Ishikawa (cell line): Measurements from ENCODE around the gene LEMD1.

Experiments
- CEBPB ChIP-seq: IDR thresholded peaks from 2 replicates; pipeline ENCODE4 v1.6.1; 2012
- CREB1 ChIP-seq: IDR thresholded peaks from 2 replicates; pipeline ENCODE4 v1.6.1; 2012; ENCODE audit warnings: low read depth
- EGR1 ChIP-seq: IDR thresholded peaks from 2 replicates; pipeline ENCODE4 v1.6.1; 2012
- EP300 ChIP-seq: IDR thresholded peaks from 2 replicates; pipeline ENCODE4 v1.6.1; 2012; ENCODE audit warnings: borderline replicate concordance
- FOXM1 ChIP-seq: IDR thresholded peaks from 2 replicates; pipeline ENCODE4 v1.6.1; 2012; ENCODE audit warnings: low read depth, borderline replicate concordance
- NFIC ChIP-seq: IDR thresholded peaks from 2 replicates; pipeline ENCODE4 v1.6.1; 2012
- RAD21 ChIP-seq: IDR thresholded peaks from 2 replicates; pipeline ENCODE4 v1.6.1; 2012; ENCODE audit warnings: low read depth
- TAF1 ChIP-seq: IDR thresholded peaks from 2 replicates; pipeline ENCODE4 v1.6.1; 2012; ENCODE audit warnings: low read depth, mild to moderate bottlenecking
- TCF12 ChIP-seq: IDR thresholded peaks from 2 replicates; pipeline ENCODE4 v1.6.1; 2012; ENCODE audit warnings: low read depth
- TEAD4 ChIP-seq: IDR thresholded peaks from 2 replicates; pipeline ENCODE4 v1.6.1; 2012
- YY1 ChIP-seq: IDR thresholded peaks from 2 replicates; pipeline ENCODE4 v1.6.1; 2012; ENCODE audit warnings: low read depth
- ZBTB7A ChIP-seq: IDR thresholded peaks from 2 replicates; pipeline ENCODE4 v1.6.1; 2012; ENCODE audit warnings: low read depth
- TF ChIP-seq, protein P1 (sequence below): IDR thresholded peaks from 2 replicates; pipeline ENCODE4 v1.6.1; 2012
- TF ChIP-seq, protein P2 (sequence below): IDR thresholded peaks from 2 replicates; pipeline ENCODE4 v1.6.1; 2012; ENCODE audit warnings: low read depth, mild to moderate bottlenecking
- TF ChIP-seq, protein P3 (sequence below): IDR thresholded peaks from 2 replicates; pipeline ENCODE4 v1.6.1; 2012

LEMD1 gene

DNA sequence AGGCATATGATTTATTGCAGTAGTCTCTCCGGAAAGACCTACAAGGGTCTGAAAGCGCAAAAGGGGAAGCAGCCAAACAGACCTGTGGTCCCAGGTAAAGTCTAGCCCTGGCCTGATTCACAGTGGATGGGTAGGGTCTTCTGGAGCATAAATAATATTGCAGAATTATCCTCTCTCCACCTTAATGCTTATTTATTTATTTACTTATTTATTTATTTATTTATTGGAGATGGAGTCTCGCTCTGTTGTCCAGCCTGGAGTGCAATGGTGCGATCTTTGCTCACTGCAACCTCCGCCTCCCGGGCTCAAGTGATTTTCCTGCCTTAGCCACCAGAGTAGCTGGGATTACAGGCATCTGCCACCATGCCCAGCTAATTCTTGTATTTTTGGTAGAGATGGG is 53.4 kb downstream of the LEMD1 start:
- TF ChIP-seq NFIC, result no peak
- TF ChIP-seq TEAD4, result no peak

GRCh38 chr1:205365945-205366463 is 55.9 kb downstream of the LEMD1 start:
- TF ChIP-seq, protein P1, sequence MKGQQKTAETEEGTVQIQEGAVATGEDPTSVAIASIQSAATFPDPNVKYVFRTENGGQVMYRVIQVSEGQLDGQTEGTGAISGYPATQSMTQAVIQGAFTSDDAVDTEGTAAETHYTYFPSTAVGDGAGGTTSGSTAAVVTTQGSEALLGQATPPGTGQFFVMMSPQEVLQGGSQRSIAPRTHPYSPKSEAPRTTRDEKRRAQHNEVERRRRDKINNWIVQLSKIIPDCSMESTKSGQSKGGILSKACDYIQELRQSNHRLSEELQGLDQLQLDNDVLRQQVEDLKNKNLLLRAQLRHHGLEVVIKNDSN, result no peak
- TF ChIP-seq, protein P2, sequence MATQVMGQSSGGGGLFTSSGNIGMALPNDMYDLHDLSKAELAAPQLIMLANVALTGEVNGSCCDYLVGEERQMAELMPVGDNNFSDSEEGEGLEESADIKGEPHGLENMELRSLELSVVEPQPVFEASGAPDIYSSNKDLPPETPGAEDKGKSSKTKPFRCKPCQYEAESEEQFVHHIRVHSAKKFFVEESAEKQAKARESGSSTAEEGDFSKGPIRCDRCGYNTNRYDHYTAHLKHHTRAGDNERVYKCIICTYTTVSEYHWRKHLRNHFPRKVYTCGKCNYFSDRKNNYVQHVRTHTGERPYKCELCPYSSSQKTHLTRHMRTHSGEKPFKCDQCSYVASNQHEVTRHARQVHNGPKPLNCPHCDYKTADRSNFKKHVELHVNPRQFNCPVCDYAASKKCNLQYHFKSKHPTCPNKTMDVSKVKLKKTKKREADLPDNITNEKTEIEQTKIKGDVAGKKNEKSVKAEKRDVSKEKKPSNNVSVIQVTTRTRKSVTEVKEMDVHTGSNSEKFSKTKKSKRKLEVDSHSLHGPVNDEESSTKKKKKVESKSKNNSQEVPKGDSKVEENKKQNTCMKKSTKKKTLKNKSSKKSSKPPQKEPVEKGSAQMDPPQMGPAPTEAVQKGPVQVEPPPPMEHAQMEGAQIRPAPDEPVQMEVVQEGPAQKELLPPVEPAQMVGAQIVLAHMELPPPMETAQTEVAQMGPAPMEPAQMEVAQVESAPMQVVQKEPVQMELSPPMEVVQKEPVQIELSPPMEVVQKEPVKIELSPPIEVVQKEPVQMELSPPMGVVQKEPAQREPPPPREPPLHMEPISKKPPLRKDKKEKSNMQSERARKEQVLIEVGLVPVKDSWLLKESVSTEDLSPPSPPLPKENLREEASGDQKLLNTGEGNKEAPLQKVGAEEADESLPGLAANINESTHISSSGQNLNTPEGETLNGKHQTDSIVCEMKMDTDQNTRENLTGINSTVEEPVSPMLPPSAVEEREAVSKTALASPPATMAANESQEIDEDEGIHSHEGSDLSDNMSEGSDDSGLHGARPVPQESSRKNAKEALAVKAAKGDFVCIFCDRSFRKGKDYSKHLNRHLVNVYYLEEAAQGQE, result no peak
- TF ChIP-seq FOXM1, result no peak
- TF ChIP-seq CEBPB, result no peak
- TF ChIP-seq NFIC, result no peak
- TF ChIP-seq CREB1, result no peak
- TF ChIP-seq TCF12, result no peak
- no peak for TF ChIP-seq EGR1
- no peak for TF ChIP-seq TEAD4
- TF ChIP-seq, protein P3, sequence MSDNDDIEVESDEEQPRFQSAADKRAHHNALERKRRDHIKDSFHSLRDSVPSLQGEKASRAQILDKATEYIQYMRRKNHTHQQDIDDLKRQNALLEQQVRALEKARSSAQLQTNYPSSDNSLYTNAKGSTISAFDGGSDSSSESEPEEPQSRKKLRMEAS, result no peak
- no peak for TF ChIP-seq ZBTB7A
- no peak for TF ChIP-seq RAD21
- TF ChIP-seq TAF1, result no peak
- TF ChIP-seq EP300, result no peak
- no peak for TF ChIP-seq YY1

DNA sequence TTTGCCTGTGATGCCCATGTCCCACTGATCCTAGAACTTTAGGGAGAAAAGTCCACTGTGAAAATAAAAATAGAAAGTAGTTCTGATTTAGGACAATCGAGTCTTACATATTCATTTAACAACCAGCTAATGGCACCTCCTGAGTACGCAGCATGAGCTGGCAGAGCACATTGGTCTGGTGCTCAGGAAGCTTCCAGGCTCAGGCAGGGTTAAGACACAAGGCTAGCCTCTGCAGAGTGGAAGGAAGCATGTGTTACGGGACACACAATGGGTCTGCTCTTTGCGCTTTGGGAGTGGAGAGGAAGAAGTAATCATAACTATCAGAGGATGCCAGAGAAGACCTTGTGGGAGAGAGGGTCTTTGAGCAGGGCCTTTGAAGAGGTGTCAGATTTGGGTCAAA is 61.0 kb downstream of the LEMD1 start:
- TF ChIP-seq, protein P1, result no peak
- TF ChIP-seq TCF12, result no peak
- TF ChIP-seq CEBPB, result no peak
- TF ChIP-seq, protein P3, result no peak
- no peak for TF ChIP-seq CREB1
- TF ChIP-seq, protein P2, result no peak
- TF ChIP-seq EGR1, result no peak
- TF ChIP-seq FOXM1, result no peak
- no peak for TF ChIP-seq ZBTB7A
- no peak for TF ChIP-seq RAD21
- no peak for TF ChIP-seq EP300
- TF ChIP-seq TEAD4, result no peak
- TF ChIP-seq NFIC, result no peak

DNA sequence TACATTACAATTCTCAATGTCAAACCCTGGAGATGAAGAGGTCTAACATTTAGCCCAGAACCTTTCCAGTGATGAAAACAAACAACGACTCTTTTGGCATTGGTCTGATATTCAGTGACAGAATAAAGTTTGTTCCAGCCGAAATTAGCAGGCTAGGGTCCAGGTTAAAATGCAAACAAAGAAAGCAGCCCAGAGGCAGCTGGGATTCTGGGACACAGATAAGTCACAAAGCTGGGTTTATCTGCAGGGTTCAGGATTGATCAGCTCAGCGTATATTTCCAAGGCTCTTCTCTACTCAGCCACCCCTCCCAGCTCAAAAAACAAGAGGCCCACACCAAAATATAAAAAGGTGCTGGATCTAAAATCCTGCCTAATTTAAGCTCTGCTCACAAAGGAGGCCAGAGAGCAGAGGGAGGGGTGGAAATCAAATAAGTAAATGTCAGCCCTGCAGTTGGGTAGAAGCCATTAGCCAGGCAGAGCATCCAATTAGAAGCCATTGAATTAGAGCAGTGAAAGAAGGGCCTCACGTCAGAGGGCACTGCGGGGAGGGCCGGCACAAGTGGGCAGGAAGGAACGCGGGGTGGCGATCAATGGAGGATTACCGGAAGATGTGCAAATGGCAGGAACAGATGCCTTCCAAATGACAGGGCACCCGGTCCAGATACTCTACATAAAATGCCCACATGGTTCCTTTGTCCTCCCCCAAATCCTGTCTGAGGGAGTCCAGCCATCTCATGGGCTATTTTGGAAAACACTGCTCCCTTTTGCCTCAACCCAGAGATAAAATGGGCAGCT is 61.9 kb downstream of the LEMD1 start:
- TF ChIP-seq, protein P1, result no peak
- TF ChIP-seq, protein P3, result no peak
- TF ChIP-seq ZBTB7A (no peak), TEAD4 (no peak), TAF1 (no peak), EGR1 (no peak), FOXM1 (no peak), TCF12 (no peak), RAD21 (no peak), EP300 (no peak), YY1 (no peak), CREB1 (no peak), CEBPB (no peak), NFIC (no peak)
- TF ChIP-seq, protein P2, result no peak
